ENCODE measurements around the gene CCDC8. TPM values are rescaled to one million over a fixed set of nuclear protein-coding genes. Genes with fewer than 3 reads are reported as not detected.
"Not testable (repeated sequence)": the region's sequence is repeated elsewhere in the genome, so short reads cannot be mapped to it uniquely, and the experiment has no call there.

Gene CCDC8
- total RNA-seq, 1 donor from 2014 or later, result not detected

GRCh38 chr19:46383171-46383815 is 30.1 kb downstream of the CCDC8 start:
- intact Hi-C loops (cut with micrococcal nuclease), result no loop called here

GRCh38 chr19:46381756-46382345 is 31.5 kb downstream of the CCDC8 start:
- intact Hi-C loops (cut with micrococcal nuclease), result no loop called here

- intact Hi-C loops (cut with micrococcal nuclease), result no loop called here
Measured at GRCh38 chr19:46381346-46381745, 32.0 kb downstream of the CCDC8 start.

- intact Hi-C loops (cut with micrococcal nuclease), result no loop called here
Measured at GRCh38 chr19:46380690-46381089, 32.7 kb downstream of the CCDC8 start.

GRCh38 chr19:46378268-46378667 is 35.1 kb downstream of the CCDC8 start:
- intact Hi-C loops (cut with micrococcal nuclease), result no loop called here

- intact Hi-C loops (cut with micrococcal nuclease), result no loop called here
Measured at GRCh38 chr19:46376241-46377153, 36.9 kb downstream of the CCDC8 start.

GRCh38 chr19:46375476-46376067 is 37.8 kb downstream of the CCDC8 start:
- intact Hi-C loops (cut with micrococcal nuclease), result not testable (repeated sequence)

- intact Hi-C loops (cut with micrococcal nuclease), result no loop called here
Measured at GRCh38 chr19:46374536-46375475, 38.6 kb downstream of the CCDC8 start.

GRCh38 chr19:46373491-46374359 is 39.6 kb downstream of the CCDC8 start:
- intact Hi-C loops (cut with micrococcal nuclease), result no loop called here

GRCh38 chr19:46372901-46373490 is 40.4 kb downstream of the CCDC8 start:
- intact Hi-C loops (cut with micrococcal nuclease), result no loop called here

GRCh38 chr19:46371371-46371901 is 41.9 kb downstream of the CCDC8 start:
- intact Hi-C loops (cut with micrococcal nuclease), result no loop called here

- intact Hi-C loops (cut with micrococcal nuclease), result no loop called here
Measured at GRCh38 chr19:46369817-46370216, 43.5 kb downstream of the CCDC8 start.

GRCh38 chr19:46368116-46368515 is 45.2 kb downstream of the CCDC8 start:
- intact Hi-C loops (cut with micrococcal nuclease), result no loop called here

GRCh38 chr19:46367426-46367825 is 45.9 kb downstream of the CCDC8 start:
- intact Hi-C loops (cut with micrococcal nuclease), result no loop called here

GRCh38 chr19:46366620-46367292 is 46.6 kb downstream of the CCDC8 start:
- intact Hi-C loops (cut with micrococcal nuclease), result no loop called here

- intact Hi-C loops (cut with micrococcal nuclease), result no loop called here
Measured at GRCh38 chr19:46365561-46365960, 47.8 kb downstream of the CCDC8 start.

GRCh38 chr19:46364359-46364758 is 49.0 kb downstream of the CCDC8 start:
- intact Hi-C loops (cut with micrococcal nuclease), result no loop called here

- intact Hi-C loops (cut with micrococcal nuclease), result loop anchor here (1.0 kb wide), 2 partner anchors 11 to 15 kb away; partner anchors contain the start of gene PPP5C
Measured at GRCh38 chr19:46361915-46362314, 51.4 kb downstream of the CCDC8 start.

Measured in T-helper 1 cell treated with Interleukin-12 subunit alpha and Interleukin-12 subunit beta and Interleukin-4 antibody, amounts not matched to agents 30 ng/mL and 1 ng/mL, for 36 hours (primary cell).